Astrocyte of the hippocampus (primary cell): ENCODE results near the gene BAZ1B.
"Not testable (repeated sequence)": the region's sequence is repeated elsewhere in the genome, so short reads cannot be mapped to it uniquely, and the experiment has no call there.

Source experiments
- DNase-seq: peaks from one replicate; pipeline ENCODE4 v3.0.0; 2011; ENCODE audit warnings: low read depth, low spot score

BAZ1B gene

GRCh38 chr7:73503229-73503628, 18.9 kb downstream of the BAZ1B start:
- DNase-seq, result no peak

GRCh38 chr7:73496626-73497025, 25.5 kb downstream of the BAZ1B start:
- DNase-seq, result no peak

GRCh38 chr7:73495507-73495906, 26.6 kb downstream of the BAZ1B start:
- DNase-seq, result not testable (repeated sequence)

GRCh38 chr7:73489976-73490375, 32.1 kb downstream of the BAZ1B start:
- no peak for DNase-seq

GRCh38 chr7:73487486-73487885, 34.6 kb downstream of the BAZ1B start:
- DNase-seq, result no peak

GRCh38 chr7:73483171-73483570, 38.9 kb downstream of the BAZ1B start:
- peak; percentile 11 for DNase-seq

DNA sequence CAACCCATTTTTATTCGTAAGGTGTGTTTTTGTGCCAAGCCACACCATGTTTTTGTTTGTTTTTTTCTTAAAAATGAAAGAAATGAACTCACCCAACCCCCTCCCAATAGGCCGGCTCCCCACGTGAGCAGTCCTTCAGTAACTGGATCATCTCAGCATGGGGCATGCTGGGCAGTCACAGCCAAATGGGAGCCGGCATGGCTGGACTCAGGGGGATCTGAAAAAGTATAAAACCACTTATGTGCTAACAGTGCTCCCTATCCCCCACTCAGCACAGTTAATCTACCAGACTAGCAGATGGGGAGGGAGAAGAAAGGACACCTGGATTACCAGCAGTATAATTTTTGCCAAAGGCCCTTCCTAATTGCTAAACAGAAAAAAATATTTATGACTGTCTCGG, 39.3 kb downstream of the BAZ1B start:
- DNase-seq, result peak; percentile 36

DNA sequence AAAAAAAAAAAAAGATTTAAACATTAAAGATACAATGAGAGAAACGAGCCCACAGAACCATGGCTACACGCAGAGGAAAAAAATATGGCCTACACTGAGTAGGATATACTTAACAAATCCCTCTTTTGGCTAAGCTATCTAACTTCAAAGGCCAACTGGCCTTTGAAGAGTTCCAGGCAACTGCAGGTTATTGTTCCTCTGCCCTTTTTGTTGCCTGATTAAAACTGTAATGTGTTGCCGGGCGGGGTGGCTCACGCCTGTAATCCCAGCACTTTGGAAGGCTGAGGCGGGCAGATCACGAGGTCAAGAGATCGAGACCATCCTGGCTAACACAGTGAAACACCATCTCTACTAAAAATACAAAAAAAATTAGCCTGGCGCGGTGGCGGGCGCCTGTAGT, 40.6 kb downstream of the BAZ1B start:
- not testable (repeated sequence) for DNase-seq

DNA sequence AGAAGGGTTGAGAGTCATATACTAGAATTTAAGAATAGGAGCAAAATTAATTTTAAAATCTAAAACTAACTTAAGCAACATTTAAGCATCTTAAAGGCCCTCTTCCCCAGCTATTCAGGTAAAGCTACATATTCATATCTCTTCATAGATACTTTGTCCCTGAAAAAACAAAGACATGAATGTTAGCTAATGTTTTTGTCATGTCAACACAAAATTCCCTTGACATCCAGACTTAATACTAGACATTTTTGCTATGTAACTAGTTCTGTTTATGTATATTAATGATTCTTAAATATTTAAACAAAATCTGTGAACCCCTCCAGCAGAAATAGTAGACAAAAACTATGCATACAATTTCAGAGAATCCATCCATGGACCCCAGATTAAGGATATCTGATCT, 43.5 kb downstream of the BAZ1B start:
- DNase-seq, result no peak

GRCh38 chr7:73477376-73477775, 44.7 kb downstream of the BAZ1B start:
- no peak for DNase-seq

DNA sequence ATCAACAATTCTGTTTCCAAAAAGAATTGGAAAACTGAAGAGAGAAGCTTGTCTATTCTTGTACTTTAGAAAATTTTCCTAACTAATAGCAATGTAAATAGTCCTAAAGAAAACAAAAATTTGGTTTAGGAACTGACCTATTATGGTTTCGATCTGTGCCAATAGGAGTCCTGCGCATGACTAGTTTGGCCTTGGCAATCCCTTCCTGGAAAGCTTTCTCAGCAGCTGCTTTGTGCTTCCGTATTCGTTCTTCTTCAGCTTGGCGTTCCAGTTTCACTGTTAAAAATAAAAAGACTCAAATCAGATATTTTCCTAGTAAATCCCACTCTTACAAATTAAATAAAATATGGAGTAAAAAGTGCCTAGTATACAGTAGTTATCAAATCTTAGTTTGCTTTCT, 51.9 kb downstream of the BAZ1B start:
- DNase-seq, result no peak

GRCh38 chr7:73467046-73467445, 55.0 kb downstream of the BAZ1B start:
- not testable (repeated sequence) for DNase-seq

DNA sequence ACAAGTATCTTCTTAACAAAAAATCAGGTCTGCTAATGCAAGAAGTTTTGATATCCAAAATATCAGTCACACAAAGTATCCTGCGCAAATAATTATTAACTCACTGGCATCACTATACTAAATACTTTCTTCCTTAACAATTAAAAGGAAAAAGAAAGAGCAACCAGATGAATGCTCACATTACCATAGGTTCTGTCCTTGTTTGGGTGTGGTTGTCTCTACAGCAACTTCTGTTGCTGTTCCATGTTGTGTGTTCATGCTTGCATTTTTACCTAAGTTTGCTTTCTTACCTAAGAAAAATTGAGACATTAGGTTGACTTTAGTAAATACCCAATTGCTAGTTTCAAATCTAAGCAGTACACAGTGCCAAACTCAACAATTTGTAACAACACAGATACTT, 56.0 kb downstream of the BAZ1B start:
- no peak for DNase-seq

- no peak for DNase-seq
Observed at GRCh38 chr7:73463966-73464365, 58.1 kb downstream of the BAZ1B start.

GRCh38 chr7:73463260-73463659, 58.8 kb downstream of the BAZ1B start:
- no peak for DNase-seq

DNA sequence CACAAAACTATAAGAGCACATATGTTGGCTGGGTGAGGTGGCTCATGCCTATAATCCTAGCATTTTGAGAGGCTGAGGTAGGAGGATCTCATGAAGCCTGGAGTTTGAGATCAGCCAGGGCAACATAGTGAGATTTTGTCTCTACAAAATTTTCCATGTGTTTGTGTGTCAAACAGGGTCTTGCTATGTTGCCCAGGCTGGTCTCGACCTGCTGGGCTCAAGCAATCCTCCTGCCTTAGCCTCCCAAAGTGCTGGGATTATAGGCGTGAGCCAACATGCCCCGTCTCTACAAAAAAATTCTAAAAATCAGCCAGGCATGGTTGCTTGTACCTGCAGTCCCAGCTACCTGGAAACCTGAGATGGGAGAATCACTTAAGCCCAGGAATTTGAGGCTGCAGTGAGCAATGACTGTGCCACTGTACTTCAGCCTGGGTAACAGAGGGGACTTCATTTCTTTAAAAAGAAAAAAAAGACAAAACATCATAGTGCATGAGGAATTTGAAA, 60.3 kb downstream of the BAZ1B start:
- no peak for DNase-seq

DNA sequence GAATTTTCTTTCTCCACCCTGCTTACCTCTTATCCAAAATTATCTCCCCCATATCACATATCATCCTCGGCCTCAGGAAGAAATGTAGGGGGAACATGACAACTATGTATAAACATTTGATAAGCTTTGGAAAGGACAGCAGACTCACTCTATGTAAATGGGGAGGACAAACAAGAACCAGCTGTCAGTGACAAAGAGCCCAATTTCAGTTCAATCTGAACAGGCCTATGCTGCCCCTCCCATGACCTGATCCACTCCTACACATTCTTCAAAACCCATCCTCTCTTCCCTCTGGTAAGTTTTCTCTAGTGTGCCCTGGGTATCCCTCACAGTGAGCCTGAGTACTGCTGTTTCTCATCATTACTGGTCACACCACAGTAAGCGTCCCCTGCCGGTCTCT, 67.7 kb downstream of the BAZ1B start:
- DNase-seq, result no peak

- peak; percentile 61 for DNase-seq
Observed at GRCh38 chr7:73452999-73453635, 69.0 kb downstream of the BAZ1B start.

DNA sequence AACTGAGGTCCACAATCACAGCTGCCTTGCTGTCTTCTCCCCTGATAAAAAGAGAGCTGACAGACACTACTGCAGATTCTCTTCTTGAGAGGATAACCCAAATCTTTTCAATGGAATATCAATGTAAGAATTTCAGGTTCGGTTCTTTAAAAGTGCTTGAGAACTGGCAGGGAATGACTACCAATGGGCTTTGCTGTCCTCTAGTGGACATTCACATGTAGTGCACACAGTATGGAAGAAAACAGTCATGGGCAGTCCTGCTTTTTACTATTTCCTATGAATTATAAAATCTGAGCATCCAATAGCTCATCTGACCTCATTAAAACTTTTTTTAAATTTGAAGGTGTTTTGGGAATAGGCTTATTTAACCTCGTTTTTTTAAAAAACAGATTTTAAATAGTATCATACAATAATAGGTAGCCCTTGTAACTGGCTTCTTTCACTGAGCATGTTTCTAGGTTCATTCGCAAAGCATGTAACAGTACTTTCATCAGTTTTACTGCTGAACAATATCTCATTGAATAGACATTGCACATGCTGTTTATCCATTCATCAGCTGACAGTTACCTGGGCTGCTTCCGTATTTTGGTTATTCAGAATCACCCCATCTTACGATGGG, 70.2 kb downstream of the BAZ1B start:
- peak; percentile 73 for DNase-seq

DNA sequence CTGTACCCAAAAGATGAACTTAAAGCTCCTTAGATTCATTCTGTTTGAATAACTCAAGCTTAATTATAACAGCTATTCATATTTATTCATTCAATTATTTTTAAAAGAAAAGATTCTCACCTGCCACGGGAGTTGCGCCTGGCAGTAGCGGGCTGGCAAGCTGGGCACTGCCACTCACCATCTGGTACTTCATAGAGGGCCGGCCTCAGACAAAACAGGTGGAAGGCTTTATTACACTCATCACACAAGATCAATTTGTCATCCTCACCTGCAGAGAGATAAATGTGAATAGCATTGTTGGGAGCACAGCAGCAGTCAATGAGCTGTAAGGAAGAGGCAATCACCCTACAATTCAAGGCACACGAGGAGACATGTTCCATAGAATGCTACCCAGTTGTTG, 72.7 kb downstream of the BAZ1B start:
- no peak for DNase-seq

DNA sequence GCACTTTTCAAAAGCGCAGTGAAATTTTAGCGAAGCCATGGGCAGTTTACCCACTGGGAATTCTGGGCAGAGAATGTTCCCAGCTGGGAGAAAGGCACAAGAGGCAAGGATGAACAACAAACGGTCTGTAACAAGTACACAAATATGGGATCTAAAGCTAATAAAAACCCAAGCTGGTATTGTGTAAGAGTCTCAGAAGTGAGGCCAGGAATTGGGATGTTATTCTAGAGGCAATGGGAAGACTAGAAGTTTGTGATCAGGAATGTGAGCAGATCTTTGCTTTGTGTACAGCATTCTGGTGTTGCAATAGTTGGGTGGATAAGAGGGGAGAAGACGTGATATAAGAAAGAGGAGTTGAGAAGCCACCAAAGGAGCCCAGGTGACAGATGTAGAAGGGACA, 73.5 kb downstream of the BAZ1B start:
- no peak for DNase-seq

GRCh38 chr7:73447121-73447733, 74.9 kb downstream of the BAZ1B start:
- DNase-seq, result no peak

- no peak for DNase-seq
Observed at GRCh38 chr7:73446682-73447081, 75.4 kb downstream of the BAZ1B start.
